Esophagus (tissue), 2 donors: Measurements from ENCODE around the gene ZNF526. TPM values are rescaled to one million over a fixed set of nuclear protein-coding genes. Genes with fewer than 3 reads are reported as not detected.
A peak's percentile ranks its signal among the peaks of the same experiment; 100 is the strongest.

Source experiments
- H3K27ac ChIP-seq, 2 donors: one replicate each; pipeline ENCODE4 v1.5.1; 2013; ENCODE audit warnings: low read depth in 2 of 2, mild to moderate bottlenecking in 2 of 2, inconsistent platforms in 1 of 2, low read length in 1 of 2, moderate library complexity in 1 of 2
- H3K27me3 ChIP-seq, 2 donors: one replicate each; pipeline ENCODE4 v1.6.1; 2013; ENCODE audit warnings: low read length in 2 of 2, control low read depth in 1 of 2, mild to moderate bottlenecking in 1 of 2; ENCODE audit not compliant: insufficient read depth in 2 of 2, control insufficient read depth in 1 of 2
- H3K36me3 ChIP-seq, 2 donors: one replicate each; pipeline ENCODE4 v1.6.1; 2013; ENCODE audit warnings: low read length in 1 of 2; ENCODE audit not compliant: control insufficient read depth in 2 of 2, insufficient read depth in 2 of 2
- H3K4me1 ChIP-seq, 2 donors: one replicate each; pipeline ENCODE4 v1.6.1; 2013; ENCODE audit warnings: low read length in 1 of 2; ENCODE audit not compliant: control insufficient read depth in 2 of 2, insufficient read depth in 2 of 2
- H3K4me3 ChIP-seq, 2 donors: one replicate each; pipeline ENCODE4 v1.5.1; 2013; ENCODE audit warnings: low read length in 2 of 2, mild to moderate bottlenecking in 2 of 2, low read depth in 1 of 2, moderate library complexity in 1 of 2
- H3K9me3 ChIP-seq, 2 donors: one replicate each; pipeline ENCODE4 v1.6.1; 2013; ENCODE audit warnings: mild to moderate bottlenecking in 2 of 2, low read depth in 1 of 2, low read length in 1 of 2, moderate library complexity in 1 of 2; ENCODE audit not compliant: control insufficient read depth in 2 of 2, insufficient read depth in 1 of 2
- WGBS, 2 donors: extraction: QIAGEN DNeasy Blood & Tissue Kit; methylation state at CpG; one replicate each; pipeline ENCODE4 v1.1.7; 2013; 5-methylcytosine and 5-hydroxymethylcytosine counted together
- polyA plus RNA-seq, 2 donors: library from polyadenylated mRNA; stranded (reverse); fragments of 200-250 nt; gene quantifications; one replicate each; pipeline ENCODE4 v1.2.3, GENCODE V29; 2013
- donor health status: healthy with polysubstance abuse.
- donor health status: Bipolar disorder and iron deficiency.

The ZNF526 gene
- polyA plus RNA-seq, 2 donors = 2.3 to 3.6 TPM

- Histone ChIP-seq H3K27me3 (no peaks in the 10 kb centered on the region), H3K27ac (peak overlapping the region; percentile 8 to 59), H3K36me3 (peaks cover 17 to 49% of the 10 kb centered on the region in 2 donors), H3K4me3 (no peak overlapping the region), H3K4me1 (peaks cover 12 to 39% of the 10 kb centered on the region in 2 donors), H3K9me3 (no peaks in the 10 kb centered on the region)
- 78 to 82% methylated on average over 5 of the region's 5 CpGs for WGBS, 2 donors
Measured at GRCh38 chr19:42202290-42202880, 17.7 kb upstream of the ZNF526 start.

GRCh38 chr19:42203700-42204099, 16.4 kb upstream of the ZNF526 start:
- WGBS, 2 donors = 80 to 91% methylated on average over 1 to 2 of the region's 2 CpGs
- Histone ChIP-seq H3K4me3 (no peak overlapping the region), H3K4me1 (peaks cover 12 to 34% of the 10 kb centered on the region in 2 donors), H3K27me3 (no peaks in the 10 kb centered on the region), H3K9me3 (no peaks in the 10 kb centered on the region), H3K36me3 (peaks cover 18 to 50% of the 10 kb centered on the region in 2 donors), H3K27ac (no peak overlapping the region)

- peaks cover 17 to 49% of the 10 kb centered on the region in 2 donors for H3K36me3 ChIP-seq
- peaks cover 6 to 24% of the 10 kb centered on the region in 2 donors for H3K4me1 ChIP-seq
Measured at GRCh38 chr19:42204664-42205063, 15.4 kb upstream of the ZNF526 start.

GRCh38 chr19:42206871-42207755, 13.0 kb upstream of the ZNF526 start:
- no peak overlapping the region for H3K4me3 ChIP-seq
- H3K9me3 ChIP-seq = no peaks in the 10 kb centered on the region
- peaks cover 6 to 11% of the 10 kb centered on the region in 2 donors for H3K4me1 ChIP-seq
- peak overlapping the region; percentile 83 to 89 for H3K27ac ChIP-seq
- H3K27me3 ChIP-seq = no peaks in the 10 kb centered on the region
- peaks cover 19 to 43% of the 10 kb centered on the region in 2 donors for H3K36me3 ChIP-seq
- WGBS, 2 donors = 75 to 79% methylated on average over 14 of the region's 14 CpGs

More at GRCh38 chr19:42204664-42205063, 15.4 kb upstream of the ZNF526 start:
- Histone ChIP-seq H3K9me3 (no peaks in the 10 kb centered on the region), H3K4me3 (no peak overlapping the region), H3K27ac (no peak overlapping the region), H3K27me3 (no peaks in the 10 kb centered on the region)
- 88 to 89% methylated on average over 6 of the region's 6 CpGs for WGBS, 2 donors

- Histone ChIP-seq H3K36me3 (peaks cover 19 to 43% of the 10 kb centered on the region in 2 donors), H3K27ac (peak overlapping the region in 1 of 2 donors; percentile 89)
- 61 to 74% methylated on average over 6 of the region's 6 CpGs for WGBS, 2 donors
Measured at GRCh38 chr19:42207767-42208271, 12.3 kb upstream of the ZNF526 start.

GRCh38 chr19:42208612-42209011, 11.5 kb upstream of the ZNF526 start:
- Histone ChIP-seq H3K27ac (no peak overlapping the region), H3K36me3 (peaks cover 19 to 38% of the 10 kb centered on the region in 2 donors), H3K4me3 (no peak overlapping the region), H3K4me1 (peaks cover 6 to 11% of the 10 kb centered on the region in 2 donors), H3K9me3 (no peaks in the 10 kb centered on the region), H3K27me3 (no peaks in the 10 kb centered on the region)
- 80 to 87% methylated on average over 11 of the region's 11 CpGs for WGBS, 2 donors

More at GRCh38 chr19:42207767-42208271, 12.3 kb upstream of the ZNF526 start:
- H3K4me1 ChIP-seq = peaks cover 6 to 11% of the 10 kb centered on the region in 2 donors
- no peak overlapping the region for H3K4me3 ChIP-seq
- H3K9me3 ChIP-seq = no peaks in the 10 kb centered on the region
- no peaks in the 10 kb centered on the region for H3K27me3 ChIP-seq

- no peak overlapping the region for H3K27ac ChIP-seq
- H3K9me3 ChIP-seq = no peaks in the 10 kb centered on the region
- WGBS, 2 donors = 80 to 86% methylated on average over 1 of the region's 1 CpG
- H3K27me3 ChIP-seq = no peaks in the 10 kb centered on the region
- peaks cover 8 to 15% of the 10 kb centered on the region in 2 donors for H3K36me3 ChIP-seq
- peaks cover 5 to 9% of the 10 kb centered on the region in 2 donors for H3K4me1 ChIP-seq
- no peak overlapping the region for H3K4me3 ChIP-seq
Measured at GRCh38 chr19:42212886-42213285, 7.2 kb upstream of the ZNF526 start.

- Histone ChIP-seq H3K9me3 (no peaks in the 10 kb centered on the region), H3K36me3 (peaks cover 1 to 2% of the 10 kb centered on the region in 2 donors), H3K4me3 (no peak overlapping the region), H3K27ac (no peak overlapping the region), H3K27me3 (no peaks in the 10 kb centered on the region), H3K4me1 (peaks cover 9 to 10% of the 10 kb centered on the region in 2 donors)
- 73 to 79% methylated on average over 11 of the region's 11 CpGs for WGBS, 2 donors
Measured at GRCh38 chr19:42214810-42215485, 5.2 kb upstream of the ZNF526 start.
